ENCODE data around the gene ABLIM1.

The ABLIM1 gene

GRCh38 chr10:114518401-114519305 lies 139.4 kb downstream of the ABLIM1 start:
- Histone ChIP-seq H3K36me3 (replicated peaks; ENCODE audit: low read depth, low read length) (no peaks in the 10 kb centered on the region), H3K79me2 (ENCODE audit: low read length) (peaks cover 34% of the 10 kb centered on the region), H3K27me3 (ENCODE audit: low read depth, low read length) (no peaks in the 10 kb centered on the region), H2AFZ (ENCODE audit: low read depth, low read length) (no peak overlapping the region), H3K9me3 (ENCODE audit: insufficient read depth, low read length) (no peaks in the 10 kb centered on the region), H3K9ac (ENCODE audit: low read length) (no peak overlapping the region), H3K4me1 (ENCODE audit: low read length) (no peaks in the 10 kb centered on the region), H3K4me2 (ENCODE audit: low read length) (no peak overlapping the region), H3K27ac (ENCODE audit: low read length) (no peak overlapping the region), H4K20me1 (ENCODE audit: insufficient read depth, low read length) (peaks cover 26% of the 10 kb centered on the region; the same call in 1 of the 2 replicates), H3K4me3 (ENCODE audit: low read length) (no peak overlapping the region)
- TF ChIP-seq, protein P1, sequence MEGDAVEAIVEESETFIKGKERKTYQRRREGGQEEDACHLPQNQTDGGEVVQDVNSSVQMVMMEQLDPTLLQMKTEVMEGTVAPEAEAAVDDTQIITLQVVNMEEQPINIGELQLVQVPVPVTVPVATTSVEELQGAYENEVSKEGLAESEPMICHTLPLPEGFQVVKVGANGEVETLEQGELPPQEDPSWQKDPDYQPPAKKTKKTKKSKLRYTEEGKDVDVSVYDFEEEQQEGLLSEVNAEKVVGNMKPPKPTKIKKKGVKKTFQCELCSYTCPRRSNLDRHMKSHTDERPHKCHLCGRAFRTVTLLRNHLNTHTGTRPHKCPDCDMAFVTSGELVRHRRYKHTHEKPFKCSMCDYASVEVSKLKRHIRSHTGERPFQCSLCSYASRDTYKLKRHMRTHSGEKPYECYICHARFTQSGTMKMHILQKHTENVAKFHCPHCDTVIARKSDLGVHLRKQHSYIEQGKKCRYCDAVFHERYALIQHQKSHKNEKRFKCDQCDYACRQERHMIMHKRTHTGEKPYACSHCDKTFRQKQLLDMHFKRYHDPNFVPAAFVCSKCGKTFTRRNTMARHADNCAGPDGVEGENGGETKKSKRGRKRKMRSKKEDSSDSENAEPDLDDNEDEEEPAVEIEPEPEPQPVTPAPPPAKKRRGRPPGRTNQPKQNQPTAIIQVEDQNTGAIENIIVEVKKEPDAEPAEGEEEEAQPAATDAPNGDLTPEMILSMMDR (IDR thresholded peaks at IDR 0.05; ENCODE audit: low read depth, low read length): no peak
- no peak for TF ChIP-seq EZH2phosphoT487 (IDR thresholded peaks at IDR 0.05; ENCODE audit: low read depth)

- Histone ChIP-seq H2AFZ (ENCODE audit: low read depth, low read length) (no peak overlapping the region), H4K20me1 (ENCODE audit: insufficient read depth, low read length) (peaks cover 26% of the 10 kb centered on the region; the same call in 1 of the 2 replicates), H3K9me3 (ENCODE audit: insufficient read depth, low read length) (no peaks in the 10 kb centered on the region), H3K27me3 (ENCODE audit: low read depth, low read length) (no peaks in the 10 kb centered on the region), H3K27ac (ENCODE audit: low read length) (no peak overlapping the region), H3K79me2 (ENCODE audit: low read length) (peaks cover 27% of the 10 kb centered on the region), H3K9ac (ENCODE audit: low read length) (no peak overlapping the region), H3K36me3 (replicated peaks; ENCODE audit: low read depth, low read length) (no peaks in the 10 kb centered on the region), H3K4me1 (ENCODE audit: low read length) (no peaks in the 10 kb centered on the region), H3K4me2 (ENCODE audit: low read length) (no peak overlapping the region), H3K4me3 (ENCODE audit: low read length) (no peak overlapping the region)
- TF ChIP-seq, protein P1 (IDR thresholded peaks at IDR 0.05; ENCODE audit: low read depth, low read length): no peak
- TF ChIP-seq EZH2phosphoT487 (IDR thresholded peaks at IDR 0.05; ENCODE audit: low read depth): no peak
Measured at GRCh38 chr10:114517368-114518250, 140.5 kb downstream of the ABLIM1 start.

DNA sequence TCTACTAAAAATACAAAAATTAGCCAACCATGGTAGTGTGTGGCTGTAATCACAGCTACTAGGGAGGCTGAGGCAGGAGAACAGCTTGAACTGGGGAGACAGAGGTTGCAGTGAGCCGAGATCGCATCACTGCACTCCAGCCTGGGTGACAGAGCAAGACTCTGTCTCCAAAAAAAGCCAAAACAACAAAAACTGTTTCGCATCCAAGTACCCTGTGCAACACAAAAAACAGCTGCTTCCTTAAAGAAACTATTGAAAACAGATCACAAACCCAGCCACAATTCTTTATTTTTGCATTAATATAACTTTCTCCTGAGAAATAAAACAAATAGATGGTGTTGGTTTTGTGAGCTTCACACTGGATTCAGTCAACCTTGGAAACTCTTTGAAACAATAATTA lies 141.7 kb downstream of the ABLIM1 start:
- peaks cover 20% of the 10 kb centered on the region; the same call in 1 of the 2 replicates for H4K20me1 ChIP-seq (ENCODE audit: insufficient read depth, low read length)
- no peak overlapping the region for H2AFZ ChIP-seq (ENCODE audit: low read depth, low read length)
- H3K9me3 ChIP-seq (ENCODE audit: insufficient read depth, low read length): no peaks in the 10 kb centered on the region
- H3K4me3 ChIP-seq (ENCODE audit: low read length): no peak overlapping the region
- no peak overlapping the region for H3K4me2 ChIP-seq (ENCODE audit: low read length)
- no peak overlapping the region for H3K27ac ChIP-seq (ENCODE audit: low read length)
- H3K27me3 ChIP-seq (ENCODE audit: low read depth, low read length): no peaks in the 10 kb centered on the region
- H3K9ac ChIP-seq (ENCODE audit: low read length): no peak overlapping the region
- no peaks in the 10 kb centered on the region for H3K4me1 ChIP-seq (ENCODE audit: low read length)
- H3K36me3 ChIP-seq (replicated peaks; ENCODE audit: low read depth, low read length): no peaks in the 10 kb centered on the region
- peaks cover 14% of the 10 kb centered on the region; the same call in 1 of the 2 replicates for H3K79me2 ChIP-seq (ENCODE audit: low read length)
- no peak for TF ChIP-seq EZH2phosphoT487 (IDR thresholded peaks at IDR 0.05; ENCODE audit: low read depth)
- TF ChIP-seq, protein P1 (IDR thresholded peaks at IDR 0.05; ENCODE audit: low read depth, low read length): no peak
